HG02943 (cell line): ENCODE data around the gene KIF16B.
"Not testable (repeated sequence)": the region's sequence is repeated elsewhere in the genome, so short reads cannot be mapped to it uniquely, and the experiment has no call there.

Source experiments
- ATAC-seq: cut with Tn5 transposase; IDR thresholded peaks from one replicate; pipeline ENCODE4 v1.9.1; 2021; ENCODE audit warnings: mild to moderate bottlenecking, low read depth, moderate library complexity; ENCODE audit not compliant: unreplicated experiment

KIF16B gene

DNA sequence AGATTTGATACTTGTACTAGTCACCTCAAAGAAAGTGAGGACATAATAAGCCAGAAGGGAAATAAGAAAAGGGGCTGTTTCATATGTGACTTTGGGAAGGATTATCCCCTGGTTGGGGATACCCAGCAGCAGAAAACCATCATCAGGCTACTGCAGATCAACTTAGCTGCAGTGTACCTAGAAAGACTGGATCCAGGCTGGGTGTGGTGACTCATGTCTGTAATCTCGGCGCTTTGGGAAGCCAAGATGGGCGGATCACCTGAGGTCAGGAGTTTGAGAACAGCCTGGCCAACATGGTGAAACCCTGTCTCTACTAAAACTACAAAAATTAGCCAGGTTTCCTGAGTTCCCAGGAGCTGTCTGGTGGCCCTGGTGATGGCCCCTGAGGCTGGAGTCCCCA lies 23.2 kb upstream of the KIF16B start:
- not testable (repeated sequence) for ATAC-seq

DNA sequence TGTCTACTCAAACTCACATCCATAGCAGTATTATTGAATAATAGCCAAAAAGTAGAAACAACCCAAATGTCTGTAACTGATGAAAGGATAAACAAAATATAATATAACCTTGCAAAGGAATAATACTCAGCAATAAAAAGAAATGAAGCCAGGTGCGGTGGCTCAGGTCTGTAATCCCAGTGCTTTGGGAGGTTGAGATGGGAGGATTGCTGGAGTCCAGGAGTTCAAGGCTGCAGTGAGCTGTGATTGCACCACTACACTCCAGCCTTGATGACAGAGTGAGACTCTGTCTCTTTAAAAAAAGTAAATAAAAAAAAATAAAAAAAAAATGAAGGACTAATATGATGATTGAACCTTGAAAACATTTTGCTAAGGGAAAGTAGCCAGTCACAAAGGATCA lies 22.1 kb upstream of the KIF16B start:
- ATAC-seq: no peak

DNA sequence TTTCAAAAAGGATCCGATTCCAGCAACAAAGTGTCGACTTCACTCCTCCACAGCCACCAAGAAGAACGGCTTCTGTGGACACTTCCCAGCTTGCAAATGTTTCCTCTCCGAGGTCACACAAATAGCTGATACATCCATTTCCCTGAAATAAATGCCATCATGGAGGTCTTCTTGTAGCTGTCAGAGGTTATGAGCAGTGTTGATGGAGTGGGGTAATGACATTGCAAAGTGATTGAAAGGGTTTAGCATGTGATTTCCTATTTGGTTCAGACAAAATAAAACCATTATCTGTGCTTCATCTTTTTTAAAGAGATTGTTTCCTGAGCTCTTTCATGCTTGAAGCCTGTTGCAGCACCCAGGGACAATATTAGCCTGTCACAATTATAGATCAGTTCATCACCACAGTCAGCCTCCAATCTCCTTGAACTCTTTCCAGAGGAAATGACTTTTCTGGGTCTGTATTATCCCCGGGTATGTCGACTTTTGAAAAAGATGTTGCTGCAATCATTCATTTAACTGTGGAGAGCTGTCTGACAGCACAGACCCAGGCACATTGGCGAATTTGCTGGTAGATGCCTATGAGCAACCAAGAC lies 16.9 kb upstream of the KIF16B start:
- ATAC-seq: no peak

DNA sequence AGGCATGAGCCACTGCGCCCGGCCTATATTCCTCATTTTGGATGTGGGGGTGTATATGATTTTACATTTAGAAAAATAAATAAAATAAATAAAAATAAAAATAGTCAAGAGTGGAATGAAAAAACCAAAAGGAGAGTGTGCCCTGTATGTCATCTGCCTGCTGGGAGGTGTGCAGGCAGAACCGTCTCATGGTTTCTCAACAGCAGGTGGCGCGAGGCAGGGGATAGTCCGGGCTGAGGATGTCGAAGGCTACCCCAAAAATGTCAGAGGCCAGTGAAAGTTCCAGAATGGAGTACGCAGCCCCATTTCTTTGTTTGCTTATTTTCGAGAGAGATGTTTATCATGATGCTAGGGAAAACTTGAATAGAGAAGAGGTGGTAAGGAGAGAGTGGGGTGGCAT lies 16.4 kb upstream of the KIF16B start:
- no peak for ATAC-seq

DNA sequence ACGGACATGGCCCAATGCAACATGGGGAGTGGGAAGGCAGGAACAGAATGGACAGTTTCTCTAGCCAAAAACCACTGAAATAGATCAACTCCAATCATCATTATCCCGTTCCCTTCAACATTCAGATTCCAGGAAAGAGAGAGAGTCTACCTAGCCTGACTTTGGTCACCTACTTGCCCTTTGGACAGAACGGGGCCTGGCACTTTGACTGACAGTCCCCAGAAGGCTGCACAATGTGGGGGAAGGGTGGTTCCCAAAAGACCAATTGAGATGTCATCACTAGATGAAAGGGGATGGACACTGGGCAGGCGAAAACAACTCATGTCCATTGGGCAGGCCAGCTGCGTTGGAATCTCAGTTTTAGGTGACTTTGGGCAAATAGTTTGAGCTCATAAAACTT lies 15.0 kb upstream of the KIF16B start:
- no peak for ATAC-seq

DNA sequence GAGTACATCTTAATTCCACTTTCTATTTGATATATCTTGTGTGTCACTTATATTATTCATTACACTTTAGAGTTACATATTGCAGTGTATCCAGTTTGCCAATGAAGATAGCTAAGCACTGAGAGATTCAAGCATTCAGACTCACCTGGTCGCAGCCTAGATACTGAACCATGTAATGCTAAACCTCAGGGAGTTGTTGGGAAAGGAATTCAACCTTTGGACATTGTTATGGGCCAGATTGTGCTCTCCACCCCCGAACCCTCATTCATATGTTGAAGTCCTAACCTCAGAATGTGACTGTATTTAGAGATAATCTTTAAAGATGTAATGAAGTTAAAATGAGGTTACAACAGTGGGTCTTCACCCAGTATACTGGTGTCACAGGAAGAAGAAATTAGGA lies 13.8 kb upstream of the KIF16B start:
- ATAC-seq: no peak

DNA sequence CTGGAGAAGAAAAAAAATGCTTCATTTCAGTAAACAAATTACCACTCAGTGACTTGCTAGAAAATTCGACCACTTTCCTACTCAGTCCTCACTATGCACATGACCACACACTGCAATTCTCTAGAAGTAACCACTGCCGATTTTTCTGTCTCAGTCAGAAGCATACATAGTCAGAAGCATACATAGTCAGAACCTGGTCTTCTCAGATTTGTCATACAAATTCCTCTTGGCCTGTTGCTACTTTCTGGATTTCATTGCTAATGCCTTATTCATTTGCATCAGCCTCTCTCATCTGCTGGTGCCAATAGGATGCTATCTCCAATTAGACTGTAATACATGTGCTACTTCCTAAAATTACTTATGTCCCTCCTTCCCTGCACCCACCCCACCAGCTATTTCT lies 10.2 kb upstream of the KIF16B start:
- ATAC-seq: no peak

DNA sequence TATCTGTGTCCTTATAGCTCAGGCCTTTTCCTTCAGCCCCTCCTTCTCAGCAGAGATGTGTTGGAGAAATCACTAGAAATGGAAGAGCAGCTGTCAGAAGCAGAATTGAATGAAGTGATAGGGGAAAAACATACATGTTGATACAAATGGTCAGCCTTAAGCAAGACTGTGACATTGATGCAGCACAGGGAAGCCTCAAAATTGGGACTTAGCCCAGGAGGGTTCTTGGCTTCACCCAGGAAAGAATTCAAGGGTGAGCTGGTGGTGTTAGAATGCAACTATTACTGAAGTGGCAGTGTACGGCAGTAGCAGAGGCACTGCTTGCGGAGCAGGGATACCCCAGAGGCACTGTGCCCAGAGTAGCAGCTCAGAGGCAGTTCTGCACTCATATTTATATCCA lies 8.0 kb upstream of the KIF16B start:
- ATAC-seq: no peak

DNA sequence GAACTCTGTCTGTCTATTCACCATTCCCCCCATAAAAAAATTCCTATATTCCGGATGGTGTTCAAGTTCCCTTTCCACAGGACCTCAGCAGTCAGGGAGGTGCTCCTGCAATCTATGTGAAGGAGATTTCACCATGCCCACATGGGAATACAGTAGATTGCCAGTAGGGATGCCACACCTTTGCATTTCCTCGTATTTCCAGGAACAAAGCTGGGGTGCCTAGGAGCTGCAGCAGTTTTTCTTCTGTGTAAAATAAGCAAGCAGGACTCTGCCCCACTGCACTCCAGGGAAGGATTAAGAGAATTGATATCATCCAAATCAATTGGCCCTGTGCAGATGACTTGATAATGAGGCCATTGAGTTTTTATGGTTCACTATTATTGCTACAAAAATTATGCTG lies 7.4 kb upstream of the KIF16B start:
- no peak for ATAC-seq

DNA sequence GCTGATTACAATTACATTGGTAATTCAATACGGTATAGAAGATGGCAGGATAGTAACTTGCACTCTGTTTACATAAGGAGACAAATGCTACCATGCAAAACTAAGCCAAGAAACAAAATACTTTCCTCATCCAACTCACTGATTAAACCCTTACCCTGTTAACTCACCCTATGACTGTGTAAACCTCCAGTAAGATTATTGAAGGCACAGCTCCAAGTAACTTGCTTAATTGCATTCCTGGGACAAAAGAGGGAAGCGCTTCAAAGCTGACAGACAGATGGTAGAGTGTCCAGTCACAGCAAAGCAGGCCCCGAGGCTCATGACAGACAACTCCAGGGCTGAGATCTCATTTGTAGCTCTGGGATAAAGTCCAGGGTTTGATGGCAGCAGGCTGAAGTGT lies 6.9 kb upstream of the KIF16B start:
- ATAC-seq: no peak

DNA sequence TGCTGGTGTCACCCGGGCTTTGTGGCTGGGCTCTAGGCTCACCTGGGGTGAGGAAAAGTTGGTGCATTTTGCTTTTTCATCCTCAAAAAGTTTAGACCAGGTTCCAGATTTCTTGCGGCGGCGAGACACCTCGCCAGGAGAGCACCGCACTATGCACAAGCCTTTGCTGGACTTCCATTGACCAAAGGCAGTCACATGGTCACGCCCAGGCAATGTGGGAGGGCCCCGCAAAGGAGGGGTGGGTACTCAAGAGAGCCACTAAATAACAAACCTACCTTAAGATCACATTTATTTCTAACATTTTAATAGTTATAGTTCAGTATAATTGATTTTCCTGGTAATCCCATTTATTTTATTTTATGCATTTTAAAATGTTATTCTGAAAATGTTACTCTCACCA lies 3.0 kb upstream of the KIF16B start:
- no peak for ATAC-seq

DNA sequence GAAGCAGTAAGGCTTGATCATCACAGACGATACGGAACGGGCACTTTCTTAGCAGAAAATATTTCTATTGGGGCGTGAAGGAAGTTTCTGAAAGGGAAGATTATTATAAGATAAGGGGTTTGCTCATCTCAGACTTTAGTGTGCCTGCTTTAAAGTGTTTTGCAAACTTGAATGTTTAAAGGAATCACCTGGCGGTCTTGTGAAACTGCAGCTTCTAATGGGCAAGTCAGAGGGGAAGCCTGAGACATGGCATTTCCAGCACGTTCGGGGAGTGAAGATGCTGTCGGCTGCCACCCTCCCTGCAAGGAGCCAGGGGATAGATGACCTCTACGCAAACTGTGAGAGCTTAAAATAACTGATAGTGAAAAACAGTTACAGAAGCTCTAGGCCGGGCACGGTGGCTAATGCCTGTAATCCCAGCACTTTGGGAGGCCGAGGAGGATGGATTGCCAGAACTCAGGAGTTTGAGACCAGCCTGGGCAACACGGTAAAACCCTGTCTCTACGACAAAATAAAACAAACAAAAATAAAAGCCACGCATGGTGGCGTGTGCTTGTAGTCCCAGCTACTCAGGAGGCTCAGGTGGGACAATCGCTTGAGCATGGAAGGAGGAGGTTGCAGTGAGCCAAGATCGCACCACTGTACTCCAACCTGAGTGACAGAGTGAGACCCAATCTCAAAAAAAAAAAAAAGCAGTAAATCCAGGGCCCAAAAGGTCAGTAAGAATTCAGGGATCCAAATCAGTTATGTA lies 2.3 kb upstream of the KIF16B start:
- ATAC-seq: no peak

DNA sequence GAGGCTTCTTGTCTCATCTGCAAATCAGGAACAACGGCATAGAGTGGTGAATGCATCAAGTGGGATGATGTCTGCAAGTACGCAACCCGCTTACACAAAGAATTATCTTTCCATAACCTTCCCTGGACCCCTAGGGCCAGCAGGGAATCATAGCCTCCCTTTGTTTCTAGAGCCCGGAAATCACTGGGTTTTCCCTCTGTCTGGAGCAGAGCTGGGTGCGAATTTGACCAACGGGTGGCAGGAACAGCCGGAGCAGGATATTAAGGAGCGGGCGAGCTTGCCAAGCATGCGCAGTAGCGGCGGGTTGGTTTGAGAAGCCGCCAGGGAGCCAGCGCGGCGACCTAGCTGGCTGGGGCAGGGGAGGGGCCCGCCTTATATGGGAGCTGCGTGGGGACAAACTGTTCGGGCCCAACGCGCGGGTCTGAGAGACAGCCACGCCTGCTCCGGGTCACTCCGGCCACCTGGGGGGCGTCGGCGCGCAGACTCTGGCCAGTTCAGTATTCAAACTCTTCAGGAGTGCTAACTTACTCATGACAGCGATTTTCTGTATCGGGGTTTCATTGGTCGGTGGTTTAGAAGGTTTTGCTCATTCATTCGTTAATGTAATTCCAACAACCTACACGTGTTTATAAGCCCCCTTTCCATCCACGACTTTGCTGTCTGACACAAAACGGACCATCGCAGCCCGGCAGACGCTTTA lies 1.6 kb upstream of the KIF16B start:
- ATAC-seq: peak; percentile 54

DNA sequence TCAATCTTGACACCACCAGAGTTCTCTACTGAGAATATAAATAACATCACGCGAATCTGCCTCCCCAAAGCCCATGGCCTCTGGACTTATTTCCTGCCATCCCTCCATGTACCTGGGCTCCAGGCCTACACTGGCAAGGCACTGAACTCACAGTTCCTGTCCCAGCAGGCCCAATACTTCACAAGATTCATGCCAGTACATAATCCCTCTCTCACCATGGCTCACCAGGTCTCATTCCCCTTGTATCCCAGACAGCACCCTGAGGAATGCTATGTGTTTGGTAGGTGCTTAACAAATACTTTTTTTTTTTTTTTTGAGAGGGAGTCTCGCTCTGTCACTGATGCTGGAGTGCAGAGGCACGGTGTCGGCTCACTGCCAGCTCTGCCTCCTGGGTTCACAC lies 1.9 kb downstream of the KIF16B start:
- ATAC-seq: no peak

DNA sequence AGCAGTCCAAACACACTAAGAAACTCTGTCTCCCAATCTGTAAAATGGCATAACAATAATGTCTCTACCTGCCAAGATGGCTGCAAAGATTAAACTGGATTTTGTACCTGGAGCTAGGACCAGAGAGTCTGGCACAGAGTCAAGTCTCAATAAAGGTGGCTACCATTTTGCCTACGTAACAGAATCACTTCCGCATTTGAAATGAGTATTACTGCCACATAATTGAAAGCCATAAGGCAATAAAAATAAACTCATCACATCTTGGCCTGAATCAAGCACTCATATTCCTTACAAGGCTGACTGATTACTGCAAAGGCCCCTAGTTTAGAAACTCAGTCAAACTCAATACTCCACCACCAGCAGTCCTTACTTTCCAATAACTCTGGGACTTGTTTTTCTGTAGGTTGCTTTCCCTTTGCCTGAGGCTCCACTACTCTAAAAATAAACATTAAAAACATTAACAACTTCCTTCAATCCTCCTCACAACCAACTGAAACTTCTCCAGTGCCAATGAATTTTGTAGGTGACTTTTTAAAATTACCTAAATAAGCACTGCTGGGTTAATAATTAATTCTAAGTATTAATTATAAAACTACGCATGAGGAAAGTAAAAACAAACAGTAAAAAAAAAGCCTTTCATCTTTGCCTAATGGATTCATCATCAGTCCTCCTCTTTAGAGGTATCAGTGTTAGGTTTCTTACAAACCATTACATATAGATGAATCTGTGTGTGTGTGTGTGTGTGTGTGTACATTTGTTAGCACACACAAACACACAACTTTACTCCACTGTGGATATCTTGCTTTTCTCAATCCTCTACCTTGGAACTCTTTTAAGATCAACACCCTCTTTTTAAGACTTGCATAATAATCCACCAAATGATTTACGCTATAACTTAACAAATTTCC lies 3.7 kb downstream of the KIF16B start:
- no peak for ATAC-seq

DNA sequence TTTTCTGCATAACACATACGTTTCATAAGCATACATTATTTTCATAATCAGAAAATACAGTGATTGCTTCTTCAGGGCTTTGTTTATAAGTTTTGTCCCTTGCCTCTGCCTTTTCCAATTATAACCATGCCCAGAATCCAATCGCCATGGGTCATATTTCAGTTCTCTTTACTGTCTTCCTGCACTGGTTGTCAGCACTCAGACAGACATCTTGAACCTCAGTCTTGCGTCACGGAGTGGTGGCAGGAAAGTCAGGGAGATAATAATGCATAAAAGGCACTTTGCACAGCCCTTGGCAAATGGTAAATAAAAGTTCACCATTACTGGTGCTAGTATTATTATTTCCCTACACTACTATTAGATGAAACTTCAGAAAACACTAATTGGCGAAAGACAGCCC lies 7.2 kb downstream of the KIF16B start:
- no peak for ATAC-seq

DNA sequence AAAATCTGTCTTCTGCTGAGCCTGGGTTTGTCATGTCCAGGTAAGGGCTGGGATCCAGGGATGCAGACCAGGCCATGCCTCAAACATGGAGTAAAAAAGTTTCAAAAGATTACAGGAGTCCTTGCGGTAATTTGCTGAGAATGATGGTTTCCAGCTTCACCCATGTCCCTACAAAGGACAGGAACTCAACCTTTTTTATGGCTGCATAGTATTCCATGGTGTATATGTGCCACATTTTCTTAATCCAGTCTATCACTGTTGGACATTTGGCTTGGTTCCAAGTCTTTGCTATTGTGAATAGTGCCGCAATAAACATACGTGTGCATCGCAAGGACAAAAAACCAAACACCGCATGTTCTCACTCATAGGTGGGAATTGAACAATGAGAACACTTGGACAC lies 9.2 kb downstream of the KIF16B start:
- ATAC-seq: not testable (repeated sequence)

DNA sequence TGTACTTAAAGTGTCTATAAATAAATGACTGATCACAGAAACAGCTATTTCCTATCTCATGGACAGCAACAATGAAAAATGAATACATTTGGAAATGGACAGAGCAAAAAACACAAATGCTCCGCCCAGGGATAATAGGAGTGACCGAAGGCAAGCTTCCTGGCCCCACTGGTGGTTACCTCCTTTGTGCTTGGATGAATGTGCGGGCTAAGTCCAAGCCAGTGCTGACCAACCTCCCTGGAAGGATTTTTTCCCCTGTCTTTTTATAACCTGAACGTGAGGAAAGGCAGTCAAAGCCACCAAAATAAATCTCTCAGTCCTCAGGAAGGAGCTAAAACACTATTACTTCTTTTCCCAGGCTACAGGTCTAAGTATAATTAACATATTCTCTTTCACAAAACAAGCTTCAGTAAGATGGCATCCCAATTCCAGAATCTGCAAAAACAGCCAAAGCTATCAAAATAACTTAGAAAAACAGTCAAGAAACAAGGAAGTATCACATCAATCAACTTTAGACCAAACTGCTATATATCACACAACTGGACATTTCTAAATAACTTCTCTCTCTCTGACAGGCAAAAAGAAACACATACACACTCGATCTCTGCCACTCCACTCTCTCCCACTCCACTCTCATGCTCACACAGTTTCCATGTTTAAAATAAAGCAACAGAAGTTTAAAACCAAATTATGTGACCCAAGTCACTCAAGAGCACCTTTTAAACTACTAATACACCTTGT lies 10.0 kb downstream of the KIF16B start:
- no peak for ATAC-seq

DNA sequence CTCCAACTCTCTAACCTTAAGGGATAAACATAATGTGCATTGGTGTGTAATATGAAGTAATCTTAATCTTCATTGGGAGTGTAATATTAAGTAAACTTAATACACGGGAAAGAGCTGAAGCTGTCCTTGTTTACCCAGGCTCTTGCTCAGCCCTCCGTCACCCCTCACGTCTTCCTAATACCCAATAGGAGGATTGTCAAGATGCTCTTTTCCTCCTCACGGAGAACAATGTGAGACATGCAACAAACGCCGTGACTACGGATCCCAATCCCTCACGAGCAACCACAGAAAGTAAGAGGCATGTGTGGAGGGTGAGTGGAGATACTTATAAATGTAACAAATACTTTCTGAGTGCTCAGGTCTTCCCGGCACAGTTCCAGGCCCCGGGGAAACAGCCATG lies 11.0 kb downstream of the KIF16B start:
- ATAC-seq: no peak

DNA sequence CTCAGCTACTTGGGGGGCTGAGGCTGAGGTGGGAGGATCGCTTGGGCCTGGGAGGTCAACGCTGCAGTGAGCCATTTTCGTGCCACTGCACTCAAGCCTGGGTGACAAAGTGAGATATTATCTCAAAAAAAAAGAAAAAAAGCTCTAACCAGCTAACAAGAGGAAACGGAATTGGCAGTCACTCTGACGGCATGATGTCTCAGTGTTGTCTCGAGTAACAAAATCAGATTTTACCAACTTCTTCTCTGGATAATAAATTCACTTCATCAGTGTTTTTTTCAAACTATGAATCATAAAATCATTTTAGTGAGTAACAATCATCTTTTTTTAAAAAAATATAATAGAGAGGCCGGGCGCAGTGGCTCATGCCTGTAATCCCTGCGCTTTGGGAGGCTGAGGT lies 12.6 kb downstream of the KIF16B start:
- ATAC-seq: no peak
